H9 (cell line): ENCODE measurements around the gene MRTO4. TPM values are rescaled to one million over a fixed set of nuclear protein-coding genes. Genes with fewer than 3 reads are reported as not detected.

ENCODE experiments used
- DNase-seq: peaks from one replicate; pipeline ENCODE4 v3.0.0-alpha.2; 2017
- H2AFZ ChIP-seq: one replicate; pipeline ENCODE4 v1.6.1; 2013; ENCODE audit warnings: mild to moderate bottlenecking, low read length, control low read depth, moderate library complexity
- H2AK5ac ChIP-seq: 2 replicates; pipeline ENCODE4 v1.6.1; 2013; ENCODE audit warnings: low read length, control low read depth, mixed read lengths; ENCODE audit not compliant: insufficient read length
- H2BK120ac ChIP-seq: one replicate; pipeline ENCODE4 v1.6.1; 2013; ENCODE audit warnings: low read depth, mild to moderate bottlenecking, low read length, control low read depth, inconsistent platforms; ENCODE audit not compliant: poor library complexity, severe bottlenecking
- H2BK12ac ChIP-seq: 2 replicates; pipeline ENCODE4 v1.6.1; 2013; ENCODE audit warnings: low read length, control low read depth, mixed read lengths, low read depth; ENCODE audit not compliant: insufficient read length
- H2BK15ac ChIP-seq: 2 replicates; pipeline ENCODE4 v1.6.1; 2013; ENCODE audit warnings: low read depth, low read length, control low read depth
- H2BK20ac ChIP-seq: one replicate; pipeline ENCODE4 v1.6.1; 2013; ENCODE audit warnings: low read depth, mild to moderate bottlenecking, low read length, control low read depth, inconsistent platforms; ENCODE audit not compliant: poor library complexity, severe bottlenecking
- H2BK5ac ChIP-seq: 2 replicates; pipeline ENCODE4 v1.6.1; 2013; ENCODE audit warnings: low read length, control low read depth, mixed read lengths; ENCODE audit not compliant: insufficient read length
- H3K14ac ChIP-seq: 2 replicates; pipeline ENCODE4 v1.6.1; 2013; ENCODE audit warnings: low read length, control low read depth; ENCODE audit not compliant: insufficient read depth
- H3K18ac ChIP-seq: 2 replicates; pipeline ENCODE4 v1.6.1; 2013; ENCODE audit warnings: low read depth, mild to moderate bottlenecking, mixed read lengths, low read length, control low read depth; ENCODE audit not compliant: insufficient read length
- H3K23ac ChIP-seq: 2 replicates; pipeline ENCODE4 v1.6.1; 2013; ENCODE audit warnings: low read length, control low read depth, mixed read lengths, low read depth; ENCODE audit not compliant: insufficient read length
- H3K23me2 ChIP-seq: 2 replicates; pipeline ENCODE4 v1.6.1; 2013; ENCODE audit warnings: low read depth, mild to moderate bottlenecking, mixed read lengths, low read length, control low read depth; ENCODE audit not compliant: insufficient read length, poor library complexity, severe bottlenecking
- H3K27ac ChIP-seq: 2 replicates; pipeline ENCODE4 v1.5.1; 2013; ENCODE audit warnings: low read length, control low read depth, mixed read lengths, low read depth; ENCODE audit not compliant: insufficient read length
- H3K27me3 ChIP-seq: 2 replicates; pipeline ENCODE4 v1.6.1; 2013; ENCODE audit warnings: low read length, control low read depth, inconsistent platforms; ENCODE audit not compliant: insufficient read depth
- H3K4ac ChIP-seq: 2 replicates; pipeline ENCODE4 v1.6.1; 2013; ENCODE audit warnings: low read depth, mild to moderate bottlenecking, control low read depth, inconsistent platforms, low read length, moderate library complexity
- H3K4me1 ChIP-seq: 2 replicates; pipeline ENCODE4 v1.6.1; 2013; ENCODE audit warnings: low read length, control low read depth, inconsistent platforms; ENCODE audit not compliant: insufficient read depth
- H3K4me2 ChIP-seq: 2 replicates; pipeline ENCODE4 v1.6.1; 2013; ENCODE audit warnings: low read length, control low read depth, mixed read lengths; ENCODE audit not compliant: insufficient read length, insufficient read depth
- H3K56ac ChIP-seq: 2 replicates; pipeline ENCODE4 v1.6.1; 2013; ENCODE audit warnings: low read depth, mild to moderate bottlenecking, mixed read lengths, low read length, control low read depth; ENCODE audit not compliant: insufficient read length
- H3K79me1 ChIP-seq: 2 replicates; pipeline ENCODE4 v1.6.1; 2013; ENCODE audit warnings: low read depth, mild to moderate bottlenecking, moderate library complexity, low read length, control low read depth, inconsistent platforms; ENCODE audit not compliant: insufficient read depth, poor library complexity, severe bottlenecking
- H3K79me2 ChIP-seq: 2 replicates; pipeline ENCODE4 v1.6.1; 2013; ENCODE audit warnings: low read length, control low read depth, inconsistent platforms; ENCODE audit not compliant: insufficient read depth
- H3K9ac ChIP-seq: 2 replicates; pipeline ENCODE4 v1.6.1; 2013; ENCODE audit warnings: low read length, control low read depth, mixed read lengths; ENCODE audit not compliant: insufficient read length; ENCODE audit errors: extremely low read depth
- H3K9me3 ChIP-seq: one replicate; pipeline ENCODE4 v1.6.1; 2013; ENCODE audit warnings: low read depth, low read length, inconsistent platforms; ENCODE audit not compliant: control insufficient read depth
- H3T11ph ChIP-seq: one replicate; pipeline ENCODE4 v1.6.1; 2013; ENCODE audit warnings: mild to moderate bottlenecking, low read length, control low read depth, inconsistent platforms
- H4K20me1 ChIP-seq: one replicate; pipeline ENCODE4 v1.6.1; 2013; ENCODE audit not compliant: control insufficient read depth, insufficient read length, insufficient read depth
- H4K5ac ChIP-seq: 2 replicates; pipeline ENCODE4 v1.6.1; 2013; ENCODE audit warnings: low read depth, mild to moderate bottlenecking, mixed read lengths, low read length, control low read depth; ENCODE audit not compliant: insufficient read length
- H4K8ac ChIP-seq: replicated peaks from 2 replicates; pipeline ENCODE4 v1.6.1; 2013; ENCODE audit warnings: low read length, control low read depth, mixed read lengths, low read depth; ENCODE audit not compliant: insufficient read length
- H4K91ac ChIP-seq: 2 replicates; pipeline ENCODE4 v1.6.1; 2013; ENCODE audit warnings: low read depth, mild to moderate bottlenecking, moderate library complexity, mixed read lengths, low read length, control low read depth; ENCODE audit not compliant: insufficient read length
- H3K27ac Mint-ChIP-seq, 3 experiments: 2 replicates in 2 of 3; 3 replicates in 1 of 3; pipeline ENCODE4 v1.8.0; 2020 to 2021; ENCODE audit warnings: mixed read lengths in 3 of 3, mild to moderate bottlenecking in 1 of 3, moderate library complexity in 1 of 3
- H3K27me3 Mint-ChIP-seq: 2 replicates; pipeline ENCODE4 v1.8.0; 2021; ENCODE audit warnings: low read depth, mild to moderate bottlenecking, moderate library complexity, mixed read lengths
- H3K36me3 Mint-ChIP-seq, 3 experiments: 2 replicates in 2 of 3; 3 replicates in 1 of 3; pipeline ENCODE4 v1.8.0; 2020 to 2021; ENCODE audit warnings: low read depth in 3 of 3, mixed read lengths in 3 of 3; ENCODE audit not compliant: insufficient read depth in 1 of 3
- H3K4me1 Mint-ChIP-seq, 2 experiments: 2 replicates each; pipeline ENCODE4 v1.8.0; 2020; ENCODE audit warnings: mixed read lengths in 2 of 2
- H3K4me3 Mint-ChIP-seq, 2 experiments: 2 replicates in 1 of 2; 3 replicates in 1 of 2; pipeline ENCODE4 v1.8.0; 2020 to 2021; ENCODE audit warnings: mild to moderate bottlenecking in 2 of 2, mixed read lengths in 2 of 2, moderate library complexity in 1 of 2
- H3K9me3 Mint-ChIP-seq, 2 experiments: 2 replicates in 1 of 2; 3 replicates in 1 of 2; pipeline ENCODE4 v1.8.0; 2020; ENCODE audit warnings: mild to moderate bottlenecking in 2 of 2, mixed read lengths in 2 of 2, moderate library complexity in 1 of 2
- CTCF ChIP-seq: fragments of 200-600 bp; sonication (generic); conservative IDR thresholded peaks from 3 replicates; pipeline ENCODE4 v1.8.0; 2021; ENCODE audit warnings: antibody characterized with exemption, mild to moderate bottlenecking
- WGBS: extraction: QIAGEN DNeasy Blood & Tissue Kit; methylation state at CpG from one replicate; pipeline ENCODE4 v1.1.7; 2013; ENCODE audit warnings: missing lambda C conversion rate, low lambda C conversion rate, mixed read lengths; ENCODE audit not compliant: insufficient read length; ENCODE audit errors: extremely low coverage; 5-methylcytosine and 5-hydroxymethylcytosine counted together
- total RNA-seq: library from RNA; stranded (reverse); gene quantifications from 2 replicates; pipeline ENCODE4 v1.2.1, GENCODE V29; 2021

MRTO4 gene
- total RNA-seq, 1 experiment from 2014 or later, result 78.3 TPM

- no peaks in the 10 kb centered on the region for H3K79me1 ChIP-seq
- H4K91ac ChIP-seq, result no peak overlapping the region
- WGBS, result no CpG with 5 or more reads among the region's 9 CpGs
- no peak for TF ChIP-seq CTCF
- no peak overlapping the region for H4K8ac ChIP-seq
- no peak overlapping the region for H2AK5ac ChIP-seq
- H3K14ac ChIP-seq, result no peak overlapping the region
- H2BK15ac ChIP-seq, result no peak overlapping the region
- Mint-ChIP-seq H3K27ac (no peak overlapping the region; a peak in 1 of 7 replicates), H3K27me3 (peaks cover 20% of the 10 kb centered on the region), H3K9me3 (no peaks in the 10 kb centered on the region; a peak in 1 of 5 replicates), H3K4me3 (no peak overlapping the region), H3K36me3 (peaks cover 0 to 7% (median 4%) of the 10 kb centered on the region in 3 experiments; a peak in 2 of 7 replicates), H3K4me1 (peaks cover 0 to under 1% of the 10 kb centered on the region in 2 experiments; a peak in 1 of 4 replicates)
- no peak overlapping the region for H2BK12ac ChIP-seq
- no peak overlapping the region for H3K56ac ChIP-seq
- H3T11ph ChIP-seq, result no peak overlapping the region
- no peak overlapping the region for H3K9ac ChIP-seq
- no peaks in the 10 kb centered on the region for H3K4me1 ChIP-seq
- no peak overlapping the region for H3K27ac ChIP-seq
- no peaks in the 10 kb centered on the region for H4K20me1 ChIP-seq
- no peak overlapping the region for H2BK5ac ChIP-seq
- H3K27me3 ChIP-seq, result no peaks in the 10 kb centered on the region; the same call in 1 of the 2 replicates
- no peak overlapping the region for H3K4ac ChIP-seq
- H3K79me2 ChIP-seq, result no peaks in the 10 kb centered on the region
- peaks cover 2% of the 10 kb centered on the region for H3K23me2 ChIP-seq
- H3K23ac ChIP-seq, result no peak overlapping the region
- H2AFZ ChIP-seq, result no peak overlapping the region
- no peak overlapping the region for H2BK120ac ChIP-seq
- H3K4me2 ChIP-seq, result no peak overlapping the region
- no peak overlapping the region for H4K5ac ChIP-seq
- no peak overlapping the region for H3K18ac ChIP-seq
- no peak for DNase-seq
- H2BK20ac ChIP-seq, result no peak overlapping the region
- no peaks in the 10 kb centered on the region for H3K9me3 ChIP-seq
Observed at GRCh38 chr1:19283891-19284290, 32.3 kb downstream of the MRTO4 start.
